ENCODE data around the gene CLMP. TPM values are rescaled to one million over a fixed set of nuclear protein-coding genes. Genes with fewer than 3 reads are reported as not detected.

The CLMP gene
- total and polyA plus RNA-seq, 9 of the 15 experiments (the other 6 are each of a cell fraction or from before 2014, with no cell fraction given), result 0.02 to 0.15 (median 0.03) TPM; not detected in 6

DNA sequence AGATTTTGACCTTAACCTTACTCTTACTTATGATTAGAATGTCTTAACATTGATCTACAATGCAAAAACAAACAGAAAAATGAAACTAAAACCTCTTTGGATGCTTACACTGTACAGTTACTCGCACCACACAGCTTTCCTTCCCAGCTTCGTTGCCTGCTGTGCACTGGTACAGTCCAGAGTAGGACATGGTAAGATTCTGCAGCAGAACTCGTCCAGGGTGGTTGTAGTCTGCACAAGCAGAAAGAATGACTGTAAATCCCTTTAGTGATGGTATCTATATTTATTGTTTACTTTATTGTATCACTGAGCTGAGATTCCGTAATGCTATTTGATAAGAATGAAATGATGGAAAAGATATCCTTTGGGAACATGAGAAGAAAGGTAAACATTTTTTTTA lies 112.1 kb downstream of the CLMP start:
- no peak overlapping the region for H3K4me2 ChIP-seq (ENCODE audit: insufficient read depth, low read length)
- intact Hi-C loops (cut with micrococcal nuclease), result no loop called here
- in situ Hi-C loops (cut with MboI), result no loop called here
- TF ChIP-seq, protein P1, sequence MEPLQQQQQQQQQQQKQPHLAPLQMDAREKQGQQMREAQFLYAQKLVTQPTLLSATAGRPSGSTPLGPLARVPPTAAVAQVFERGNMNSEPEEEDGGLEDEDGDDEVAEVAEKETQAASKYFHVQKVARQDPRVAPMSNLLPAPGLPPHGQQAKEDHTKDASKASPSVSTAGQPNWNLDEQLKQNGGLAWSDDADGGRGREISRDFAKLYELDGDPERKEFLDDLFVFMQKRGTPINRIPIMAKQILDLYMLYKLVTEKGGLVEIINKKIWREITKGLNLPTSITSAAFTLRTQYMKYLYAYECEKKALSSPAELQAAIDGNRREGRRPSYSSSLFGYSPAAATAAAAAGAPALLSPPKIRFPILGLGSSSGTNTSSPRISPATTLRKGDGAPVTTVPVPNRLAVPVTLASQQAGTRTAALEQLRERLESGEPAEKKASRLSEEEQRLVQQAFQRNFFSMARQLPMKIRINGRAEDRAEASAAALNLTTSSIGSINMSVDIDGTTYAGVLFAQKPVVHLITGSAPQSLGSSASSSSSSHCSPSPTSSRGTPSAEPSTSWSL (CRISPR knock-in tag; IDR thresholded peaks at IDR 0.05; ENCODE audit: borderline replicate concordance), result no peak
- no peak for TF ChIP-seq PRMT5 (CRISPR knock-in tag; IDR thresholded peaks at IDR 0.05)
- TF ChIP-seq SOX6 (IDR thresholded peaks at IDR 0.05), result no peak
- no peak for TF ChIP-seq NFIX (CRISPR knock-in tag; IDR thresholded peaks at IDR 0.05; ENCODE audit: low read depth)
- no peak for TF ChIP-seq CHCHD3 (CRISPR knock-in tag; IDR thresholded peaks at IDR 0.05)
- no peak for TF ChIP-seq ARHGAP35 (IDR thresholded peaks at IDR 0.05; ENCODE audit: partially characterized antibody)
- no peak for TF ChIP-seq HCFC1 (IDR thresholded peaks at IDR 0.05; ENCODE audit: low read depth, low read length)
- TF ChIP-seq, protein P2, sequence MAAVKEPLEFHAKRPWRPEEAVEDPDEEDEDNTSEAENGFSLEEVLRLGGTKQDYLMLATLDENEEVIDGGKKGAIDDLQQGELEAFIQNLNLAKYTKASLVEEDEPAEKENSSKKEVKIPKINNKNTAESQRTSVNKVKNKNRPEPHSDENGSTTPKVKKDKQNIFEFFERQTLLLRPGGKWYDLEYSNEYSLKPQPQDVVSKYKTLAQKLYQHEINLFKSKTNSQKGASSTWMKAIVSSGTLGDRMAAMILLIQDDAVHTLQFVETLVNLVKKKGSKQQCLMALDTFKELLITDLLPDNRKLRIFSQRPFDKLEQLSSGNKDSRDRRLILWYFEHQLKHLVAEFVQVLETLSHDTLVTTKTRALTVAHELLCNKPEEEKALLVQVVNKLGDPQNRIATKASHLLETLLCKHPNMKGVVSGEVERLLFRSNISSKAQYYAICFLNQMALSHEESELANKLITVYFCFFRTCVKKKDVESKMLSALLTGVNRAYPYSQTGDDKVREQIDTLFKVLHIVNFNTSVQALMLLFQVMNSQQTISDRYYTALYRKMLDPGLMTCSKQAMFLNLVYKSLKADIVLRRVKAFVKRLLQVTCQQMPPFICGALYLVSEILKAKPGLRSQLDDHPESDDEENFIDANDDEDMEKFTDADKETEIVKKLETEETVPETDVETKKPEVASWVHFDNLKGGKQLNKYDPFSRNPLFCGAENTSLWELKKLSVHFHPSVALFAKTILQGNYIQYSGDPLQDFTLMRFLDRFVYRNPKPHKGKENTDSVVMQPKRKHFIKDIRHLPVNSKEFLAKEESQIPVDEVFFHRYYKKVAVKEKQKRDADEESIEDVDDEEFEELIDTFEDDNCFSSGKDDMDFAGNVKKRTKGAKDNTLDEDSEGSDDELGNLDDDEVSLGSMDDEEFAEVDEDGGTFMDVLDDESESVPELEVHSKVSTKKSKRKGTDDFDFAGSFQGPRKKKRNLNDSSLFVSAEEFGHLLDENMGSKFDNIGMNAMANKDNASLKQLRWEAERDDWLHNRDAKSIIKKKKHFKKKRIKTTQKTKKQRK (IDR thresholded peaks at IDR 0.05; ENCODE audit: borderline replicate concordance, low read depth, low read length), result no peak
- no peak for TF ChIP-seq ZNF12 (CRISPR knock-in tag; IDR thresholded peaks at IDR 0.05)
- TF ChIP-seq, protein P3, sequence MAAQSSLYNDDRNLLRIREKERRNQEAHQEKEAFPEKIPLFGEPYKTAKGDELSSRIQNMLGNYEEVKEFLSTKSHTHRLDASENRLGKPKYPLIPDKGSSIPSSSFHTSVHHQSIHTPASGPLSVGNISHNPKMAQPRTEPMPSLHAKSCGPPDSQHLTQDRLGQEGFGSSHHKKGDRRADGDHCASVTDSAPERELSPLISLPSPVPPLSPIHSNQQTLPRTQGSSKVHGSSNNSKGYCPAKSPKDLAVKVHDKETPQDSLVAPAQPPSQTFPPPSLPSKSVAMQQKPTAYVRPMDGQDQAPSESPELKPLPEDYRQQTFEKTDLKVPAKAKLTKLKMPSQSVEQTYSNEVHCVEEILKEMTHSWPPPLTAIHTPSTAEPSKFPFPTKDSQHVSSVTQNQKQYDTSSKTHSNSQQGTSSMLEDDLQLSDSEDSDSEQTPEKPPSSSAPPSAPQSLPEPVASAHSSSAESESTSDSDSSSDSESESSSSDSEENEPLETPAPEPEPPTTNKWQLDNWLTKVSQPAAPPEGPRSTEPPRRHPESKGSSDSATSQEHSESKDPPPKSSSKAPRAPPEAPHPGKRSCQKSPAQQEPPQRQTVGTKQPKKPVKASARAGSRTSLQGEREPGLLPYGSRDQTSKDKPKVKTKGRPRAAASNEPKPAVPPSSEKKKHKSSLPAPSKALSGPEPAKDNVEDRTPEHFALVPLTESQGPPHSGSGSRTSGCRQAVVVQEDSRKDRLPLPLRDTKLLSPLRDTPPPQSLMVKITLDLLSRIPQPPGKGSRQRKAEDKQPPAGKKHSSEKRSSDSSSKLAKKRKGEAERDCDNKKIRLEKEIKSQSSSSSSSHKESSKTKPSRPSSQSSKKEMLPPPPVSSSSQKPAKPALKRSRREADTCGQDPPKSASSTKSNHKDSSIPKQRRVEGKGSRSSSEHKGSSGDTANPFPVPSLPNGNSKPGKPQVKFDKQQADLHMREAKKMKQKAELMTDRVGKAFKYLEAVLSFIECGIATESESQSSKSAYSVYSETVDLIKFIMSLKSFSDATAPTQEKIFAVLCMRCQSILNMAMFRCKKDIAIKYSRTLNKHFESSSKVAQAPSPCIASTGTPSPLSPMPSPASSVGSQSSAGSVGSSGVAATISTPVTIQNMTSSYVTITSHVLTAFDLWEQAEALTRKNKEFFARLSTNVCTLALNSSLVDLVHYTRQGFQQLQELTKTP (IDR thresholded peaks at IDR 0.05; ENCODE audit: low read depth in 1 of 2, partially characterized antibody in 2 of 2), result no peak
- TF ChIP-seq MCM2 (IDR thresholded peaks at IDR 0.05; ENCODE audit: low read depth), result no peak
- TF ChIP-seq ZNF583 (CRISPR knock-in tag; IDR thresholded peaks at IDR 0.05), result no peak
- TF ChIP-seq, protein P4, sequence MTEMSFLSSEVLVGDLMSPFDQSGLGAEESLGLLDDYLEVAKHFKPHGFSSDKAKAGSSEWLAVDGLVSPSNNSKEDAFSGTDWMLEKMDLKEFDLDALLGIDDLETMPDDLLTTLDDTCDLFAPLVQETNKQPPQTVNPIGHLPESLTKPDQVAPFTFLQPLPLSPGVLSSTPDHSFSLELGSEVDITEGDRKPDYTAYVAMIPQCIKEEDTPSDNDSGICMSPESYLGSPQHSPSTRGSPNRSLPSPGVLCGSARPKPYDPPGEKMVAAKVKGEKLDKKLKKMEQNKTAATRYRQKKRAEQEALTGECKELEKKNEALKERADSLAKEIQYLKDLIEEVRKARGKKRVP (CRISPR knock-in tag; IDR thresholded peaks at IDR 0.05), result no peak
- TF ChIP-seq ZEB2 (IDR thresholded peaks at IDR 0.05), result no peak

More for the DNA sequence above, 112.1 kb downstream of the CLMP start:
- Histone ChIP-seq H3K4me3 (no peak overlapping the region), H3K9me3 (replicated peaks; ENCODE audit: control insufficient read depth, insufficient read depth, low read depth, low read length) (no peaks in the 10 kb centered on the region), H3K9ac (ENCODE audit: insufficient read depth in 1 of 2, low read depth in 2 of 2, low read length in 2 of 2) (no peak overlapping the region), H3K36me3 (ENCODE audit: control insufficient read depth, insufficient read depth, low read length) (no peaks in the 10 kb centered on the region), H2AFZ (ENCODE audit: low read depth, low read length) (no peak overlapping the region), H3K9me1 (ENCODE audit: control insufficient read depth, insufficient read depth, low read length) (no peaks in the 10 kb centered on the region), H3K79me2 (ENCODE audit: control insufficient read depth, insufficient read depth, low read length) (no peaks in the 10 kb centered on the region), H3K4me1 (replicated peaks in 1 of 2; ENCODE audit: control insufficient read depth in 2 of 2, insufficient read depth in 2 of 2, low read length in 2 of 2) (peaks cover 7 to 9% of the 10 kb centered on the region in 2 experiments; a peak in 3 of 5 replicates), H3K27ac (ENCODE audit: extremely low read depth, low read depth, low read length) (no peak overlapping the region), H3K27me3 (ENCODE audit: control insufficient read depth in 2 of 2, insufficient read depth in 2 of 2, low read length in 2 of 2) (no peaks in the 10 kb centered on the region), H4K20me1 (replicated peaks; ENCODE audit: control insufficient read depth, insufficient read depth, low read length) (no peaks in the 10 kb centered on the region)
- no peak for DNase-seq (ENCODE audit: extremely low read depth in 1 of 4, low spot score in 3 of 4)
- ATAC-seq, result no peak
- ChIA-PET CTCF (ENCODE audit: low intra/inter-chr PET ratio) (no interaction called here), POLR2A (interaction anchor here (0.8 to 1.6 kb wide), 3 partner anchors 10 to 21 kb away, joined by 3 to 6 read pairs (median 3); partner anchors contain the start of gene HSPA8)
- BruUV-seq (replicated peaks), result no TSS peak
- no peak for FAIRE-seq
- 23% methylated on average over 4 of the region's 4 CpGs for WGBS (ENCODE audit: insufficient coverage, low coverage, missing lambda C conversion rate)

Measured in K562 (cell line).